ENCODE data around the gene DUSP15.

The DUSP15 gene

GRCh38 chr20:31824125-31824485 is 46.2 kb downstream of the DUSP15 start:
- no peaks in the 10 kb centered on the region for H3K27me3 ChIP-seq (ENCODE audit: control insufficient read depth, low read length)
- peaks cover 6% of the 10 kb centered on the region; the same call in 1 of the 2 replicates for H3K4me1 ChIP-seq (ENCODE audit: control insufficient read depth, low read length)
- H3K9me3 ChIP-seq (ENCODE audit: control insufficient read depth, insufficient read depth, low read length) = no peaks in the 10 kb centered on the region
- no peaks in the 10 kb centered on the region for H3K36me3 ChIP-seq (ENCODE audit: control insufficient read depth, low read length)
- no peak overlapping the region for H3K4me2 ChIP-seq (ENCODE audit: low read length)
- no peak overlapping the region for H3K27ac ChIP-seq (ENCODE audit: low read depth, low read length)
- no peaks in the 10 kb centered on the region for H3F3A ChIP-seq (ENCODE audit: control insufficient read depth, insufficient read depth)
- H3K9me2 ChIP-seq (replicated peaks; ENCODE audit: control insufficient read depth, low read length) = no peaks in the 10 kb centered on the region
- no peak for TF ChIP-seq EZH2phosphoT487 (IDR thresholded peaks at IDR 0.05; ENCODE audit: borderline replicate concordance, low read length)
- TF ChIP-seq CTCF (IDR thresholded peaks at IDR 0.05; ENCODE audit: low read depth, low read length, poor library complexity, severe bottlenecking) = no peak
- no peak overlapping the region for H3K4me3 ChIP-seq (ENCODE audit: low read length)
- H3K79me2 ChIP-seq (ENCODE audit: control insufficient read depth, low read length) = no peaks in the 10 kb centered on the region
- no peaks in the 10 kb centered on the region; the same call in 1 of the 2 replicates for H4K20me1 ChIP-seq (ENCODE audit: control insufficient read depth, insufficient read depth, low read depth, low read length)

- Histone ChIP-seq H3K4me2 (ENCODE audit: low read length) (no peak overlapping the region; the same call in 1 of the 2 replicates), H3K9me2 (replicated peaks; ENCODE audit: control insufficient read depth, low read length) (no peaks in the 10 kb centered on the region), H3K27ac (ENCODE audit: low read depth, low read length) (no peak overlapping the region), H3K4me1 (ENCODE audit: control insufficient read depth, low read length) (peaks cover 6% of the 10 kb centered on the region; the same call in 1 of the 2 replicates), H3F3A (ENCODE audit: control insufficient read depth, insufficient read depth) (no peaks in the 10 kb centered on the region), H3K79me2 (ENCODE audit: control insufficient read depth, low read length) (no peaks in the 10 kb centered on the region), H3K4me3 (ENCODE audit: low read length) (no peak overlapping the region), H3K36me3 (ENCODE audit: control insufficient read depth, low read length) (no peaks in the 10 kb centered on the region), H4K20me1 (ENCODE audit: control insufficient read depth, insufficient read depth, low read depth, low read length) (no peaks in the 10 kb centered on the region; the same call in 1 of the 2 replicates), H3K9me3 (ENCODE audit: control insufficient read depth, insufficient read depth, low read length) (no peaks in the 10 kb centered on the region), H3K27me3 (ENCODE audit: control insufficient read depth, low read length) (no peaks in the 10 kb centered on the region)
- TF ChIP-seq CTCF (IDR thresholded peaks at IDR 0.05; ENCODE audit: low read depth, low read length, poor library complexity, severe bottlenecking) (no peak), EZH2phosphoT487 (IDR thresholded peaks at IDR 0.05; ENCODE audit: borderline replicate concordance, low read length) (no peak)
Observed at GRCh38 chr20:31823360-31824124, 46.8 kb downstream of the DUSP15 start.

- H3F3A ChIP-seq (ENCODE audit: control insufficient read depth, insufficient read depth) = no peaks in the 10 kb centered on the region
- H3K79me2 ChIP-seq (ENCODE audit: control insufficient read depth, low read length) = no peaks in the 10 kb centered on the region
- H3K36me3 ChIP-seq (ENCODE audit: control insufficient read depth, low read length) = no peaks in the 10 kb centered on the region
- H3K4me2 ChIP-seq (ENCODE audit: low read length) = peak overlapping the region; percentile 20
- H3K9me3 ChIP-seq (ENCODE audit: control insufficient read depth, insufficient read depth, low read length) = no peaks in the 10 kb centered on the region
- no peak overlapping the region for H3K4me3 ChIP-seq (ENCODE audit: low read length)
- H3K27me3 ChIP-seq (ENCODE audit: control insufficient read depth, low read length) = no peaks in the 10 kb centered on the region
- H3K9me2 ChIP-seq (replicated peaks; ENCODE audit: control insufficient read depth, low read length) = no peaks in the 10 kb centered on the region
- peak; percentile 98 for TF ChIP-seq CTCF (IDR thresholded peaks at IDR 0.05; ENCODE audit: low read depth, low read length, poor library complexity, severe bottlenecking)
- TF ChIP-seq EZH2phosphoT487 (IDR thresholded peaks at IDR 0.05; ENCODE audit: borderline replicate concordance, low read length) = no peak
- H3K27ac ChIP-seq (ENCODE audit: low read depth, low read length) = no peak overlapping the region
- no peaks in the 10 kb centered on the region; the same call in 1 of the 2 replicates for H4K20me1 ChIP-seq (ENCODE audit: control insufficient read depth, insufficient read depth, low read depth, low read length)
- peaks cover 6% of the 10 kb centered on the region; the same call in 1 of the 2 replicates for H3K4me1 ChIP-seq (ENCODE audit: control insufficient read depth, low read length)
Observed at GRCh38 chr20:31822421-31823330, 47.7 kb downstream of the DUSP15 start.

Data from DOHH2 (cell line).